HTR-8/SVneo (cell line): ENCODE results near the gene CRB1.

Experiments
- DNase-seq: peaks from one replicate; pipeline ENCODE4 v3.0.0; 2011; ENCODE audit warnings: low spot score, mixed read lengths; ENCODE audit not compliant: insufficient read length
- FAIRE-seq: peaks from 2 replicates; lab custom pipeline; 2011; peaks lifted over from hg19 to GRCh38; lab: Jason Lieb, UNC

CRB1 gene

GRCh38 chr1:197302775-197303174 is 34.7 kb downstream of the CRB1 start:
- DNase-seq (peak; percentile 8), FAIRE-seq (no peak)

DNA sequence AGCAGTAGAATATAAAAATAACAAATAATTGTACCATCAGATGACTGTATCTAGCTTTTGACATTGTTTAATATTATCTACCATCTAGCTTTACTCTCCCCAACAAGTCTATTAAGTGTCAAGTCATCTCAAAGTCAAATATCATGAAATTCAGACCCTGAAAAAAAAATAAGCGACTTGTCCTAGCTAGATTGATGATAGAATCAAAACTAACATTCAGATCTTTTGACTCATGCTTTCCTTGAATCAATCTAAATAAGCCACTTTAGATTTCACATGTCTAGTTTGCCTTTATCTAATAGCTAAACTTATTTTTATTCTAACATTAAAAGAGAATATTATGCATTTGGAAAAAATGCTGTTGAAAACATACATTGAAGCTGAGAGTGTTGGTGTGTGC is 35.4 kb downstream of the CRB1 start:
- no peak for FAIRE-seq
- no peak for DNase-seq

- no peak for DNase-seq
- no peak for FAIRE-seq
These were observed 36.7 kb downstream of the CRB1 start for GRCh38 chr1:197304638-197305200.

DNA sequence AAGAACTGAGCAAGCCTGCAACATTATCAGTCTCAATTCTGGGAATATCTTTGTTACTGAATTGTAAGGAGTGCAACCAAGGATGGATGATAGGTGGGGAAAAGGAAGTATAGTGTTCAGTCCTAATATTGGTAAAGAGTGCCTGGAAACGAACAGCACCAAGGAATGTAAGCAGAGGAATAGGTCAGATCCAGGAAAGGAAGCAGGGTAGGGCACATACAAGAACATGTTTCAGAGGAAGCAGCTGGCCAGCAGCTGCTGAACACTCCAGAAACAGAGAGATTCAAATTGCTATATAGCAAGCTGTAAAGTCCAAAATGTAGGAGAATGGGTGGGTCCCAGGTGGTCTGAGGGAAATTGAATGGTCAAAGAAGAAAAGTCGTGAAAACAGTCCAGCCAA is 37.9 kb downstream of the CRB1 start:
- no peak for FAIRE-seq

DNA sequence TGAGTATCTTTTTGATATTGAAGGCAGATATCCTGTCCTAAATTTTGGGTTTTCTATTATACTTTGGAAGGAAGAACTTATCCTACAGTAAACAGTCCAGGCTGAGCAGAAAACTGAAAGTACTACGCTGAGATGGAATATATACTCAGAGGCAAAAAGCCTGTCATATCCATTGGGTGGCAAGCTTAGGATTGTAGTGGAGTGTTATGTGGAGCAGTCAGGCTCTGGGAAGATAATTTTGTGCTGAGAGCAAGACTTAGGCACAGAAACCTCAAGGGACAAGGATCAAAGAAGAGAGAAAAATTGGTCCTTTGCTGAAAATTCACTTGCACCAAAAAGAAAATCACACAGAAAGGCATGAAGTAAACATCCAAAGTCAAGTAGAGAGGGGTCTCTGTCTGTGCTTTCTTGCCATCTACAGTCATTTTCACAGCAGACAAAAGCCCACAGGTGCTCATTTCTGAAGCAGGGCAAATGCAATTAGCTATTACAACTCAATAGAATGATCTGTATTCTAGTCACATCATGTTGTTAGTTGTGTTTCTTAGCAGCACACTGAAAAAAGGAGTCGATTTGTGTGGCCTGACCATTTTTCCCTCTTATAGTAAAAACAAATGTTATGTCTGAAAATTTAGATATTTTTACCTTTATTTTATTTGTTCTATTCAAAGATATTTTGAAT is 38.5 kb downstream of the CRB1 start:
- FAIRE-seq = no peak
- DNase-seq = no peak

More for the DNA sequence above, 37.9 kb downstream of the CRB1 start:
- DNase-seq = no peak

DNA sequence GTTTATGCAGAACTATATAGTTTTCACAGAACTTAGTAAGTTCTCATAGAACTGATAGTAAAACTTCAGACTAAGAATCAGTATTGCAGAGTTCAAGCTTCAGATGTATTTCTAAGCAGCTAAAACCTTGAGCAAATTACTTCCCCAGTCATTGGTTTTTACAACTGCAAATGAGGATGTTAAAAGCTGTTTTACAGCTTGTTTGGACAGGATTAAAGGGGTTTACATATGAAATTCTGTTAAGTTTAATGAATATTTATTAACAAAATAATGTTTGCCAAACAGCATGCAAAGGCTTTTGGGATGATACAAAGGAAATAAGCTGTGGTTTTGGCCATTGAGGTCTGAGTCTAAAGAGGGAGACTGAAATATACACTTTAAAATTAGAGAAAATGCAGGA is 39.1 kb downstream of the CRB1 start:
- no peak for FAIRE-seq

GRCh38 chr1:197307551-197307950 is 39.5 kb downstream of the CRB1 start:
- DNase-seq = no peak
- no peak for FAIRE-seq

More for the DNA sequence above, 39.1 kb downstream of the CRB1 start:
- DNase-seq = no peak

DNA sequence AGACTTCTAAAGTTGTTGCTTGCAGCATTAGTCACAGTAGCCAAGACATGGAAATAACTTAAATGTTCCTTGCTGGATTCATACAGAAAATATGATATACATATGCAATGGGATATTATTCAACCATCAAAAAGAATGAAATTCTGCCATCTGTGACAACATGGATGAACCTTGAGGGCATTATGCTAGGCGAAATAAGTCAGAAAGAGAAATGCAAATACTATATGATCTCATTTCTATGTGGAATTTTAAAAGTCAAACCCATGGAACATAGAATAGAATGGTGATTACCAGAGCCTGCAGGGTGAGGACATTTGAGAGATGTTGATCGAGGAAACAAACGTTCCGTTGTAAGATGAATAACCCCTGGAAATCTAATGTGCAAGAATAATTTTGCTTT is 43.0 kb downstream of the CRB1 start:
- DNase-seq (no peak), FAIRE-seq (no peak)

DNA sequence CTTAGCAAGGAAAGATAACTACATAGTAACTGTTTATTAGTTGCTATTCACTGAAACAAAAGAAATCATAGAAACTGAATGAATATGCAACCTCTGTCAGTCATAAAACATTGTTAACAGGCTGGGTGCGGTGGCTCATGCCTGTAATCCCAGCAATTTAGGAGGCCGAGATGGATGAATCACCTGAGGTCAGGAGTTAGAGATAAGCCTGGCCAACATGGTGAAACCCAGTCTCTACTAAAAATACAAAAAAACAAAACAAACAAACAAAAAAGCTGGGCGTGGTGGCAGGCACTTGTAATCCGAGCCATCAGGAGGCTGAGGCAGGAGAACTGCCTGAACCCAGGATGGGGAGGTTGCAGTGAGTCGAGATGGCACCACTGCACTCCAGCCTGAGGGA is 44.1 kb downstream of the CRB1 start:
- no peak for FAIRE-seq
- DNase-seq = no peak

- FAIRE-seq (no peak), DNase-seq (no peak)
These were observed 45.7 kb downstream of the CRB1 start for GRCh38 chr1:197313713-197314112.

DNA sequence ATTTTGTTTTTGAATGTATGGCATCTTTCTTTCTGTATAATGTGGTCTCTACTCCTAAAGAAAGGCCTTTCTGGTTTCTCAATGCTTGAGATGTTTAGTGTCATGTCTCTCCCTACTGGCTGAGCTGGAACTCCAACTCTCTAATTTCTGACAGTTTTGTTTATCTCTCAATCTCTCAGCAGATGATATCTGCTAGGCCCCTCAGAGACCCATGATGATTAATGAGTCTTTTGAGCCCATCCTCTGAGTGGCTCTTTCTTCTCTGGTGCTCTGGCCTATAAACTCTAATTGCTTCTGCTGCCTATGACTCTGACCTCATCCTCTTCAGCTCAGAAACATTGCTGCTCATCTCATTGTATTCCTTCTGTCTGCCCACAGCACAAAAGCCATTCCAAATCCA is 46.6 kb downstream of the CRB1 start:
- FAIRE-seq = no peak
- DNase-seq = no peak

DNA sequence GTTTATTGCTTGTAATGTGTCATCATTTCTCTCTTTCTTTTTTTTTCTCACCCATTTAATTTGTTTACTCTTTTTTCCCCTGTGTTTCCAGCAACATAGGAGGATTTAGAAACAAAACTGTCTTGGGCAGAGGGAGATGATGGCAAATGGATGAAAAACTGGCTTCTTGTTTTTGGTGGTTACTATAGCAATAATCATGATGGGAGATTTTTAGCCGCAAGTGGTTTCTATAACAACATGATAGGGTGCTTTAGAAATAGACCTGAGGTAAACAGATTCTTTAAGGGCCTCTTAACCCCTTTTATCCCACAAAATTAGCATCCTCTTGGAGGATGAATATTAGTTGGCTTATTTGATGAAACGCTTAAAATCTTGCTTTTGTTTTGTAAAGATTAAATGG is 51.6 kb downstream of the CRB1 start:
- no peak for DNase-seq
- FAIRE-seq = no peak

- DNase-seq (no peak), FAIRE-seq (no peak)
These were observed 53.0 kb downstream of the CRB1 start for GRCh38 chr1:197320991-197321531.

DNA sequence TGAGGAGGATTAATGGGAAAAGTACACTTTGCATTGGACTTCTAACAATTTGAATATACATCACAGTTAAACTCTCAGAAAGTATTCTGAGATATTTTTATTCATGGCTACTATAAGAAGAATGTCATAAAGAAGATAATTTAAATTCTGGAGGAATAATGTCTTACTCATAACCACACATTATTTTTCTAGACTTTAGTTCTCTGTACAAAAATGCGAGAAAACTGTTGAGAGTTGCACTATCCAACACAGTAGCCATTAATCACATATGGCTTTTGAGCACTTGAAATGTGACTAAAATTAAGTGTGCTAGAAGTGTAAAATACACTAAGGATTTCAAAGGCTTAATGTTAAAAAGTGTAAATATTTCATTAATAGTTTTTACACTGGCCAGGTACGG is 53.8 kb downstream of the CRB1 start:
- FAIRE-seq (no peak), DNase-seq (no peak)

- DNase-seq (no peak), FAIRE-seq (no peak)
These were observed 59.8 kb downstream of the CRB1 start for GRCh38 chr1:197327776-197328364.

- no peak for FAIRE-seq
- DNase-seq = no peak
These were observed 62.2 kb downstream of the CRB1 start for GRCh38 chr1:197330213-197330612.

- DNase-seq = no peak
- no peak for FAIRE-seq
These were observed 63.5 kb downstream of the CRB1 start for GRCh38 chr1:197331565-197331964.

- FAIRE-seq (no peak), DNase-seq (no peak)
These were observed 65.0 kb downstream of the CRB1 start for GRCh38 chr1:197333041-197333440.

GRCh38 chr1:197336571-197336970 is 68.5 kb downstream of the CRB1 start:
- DNase-seq (no peak), FAIRE-seq (no peak)

DNA sequence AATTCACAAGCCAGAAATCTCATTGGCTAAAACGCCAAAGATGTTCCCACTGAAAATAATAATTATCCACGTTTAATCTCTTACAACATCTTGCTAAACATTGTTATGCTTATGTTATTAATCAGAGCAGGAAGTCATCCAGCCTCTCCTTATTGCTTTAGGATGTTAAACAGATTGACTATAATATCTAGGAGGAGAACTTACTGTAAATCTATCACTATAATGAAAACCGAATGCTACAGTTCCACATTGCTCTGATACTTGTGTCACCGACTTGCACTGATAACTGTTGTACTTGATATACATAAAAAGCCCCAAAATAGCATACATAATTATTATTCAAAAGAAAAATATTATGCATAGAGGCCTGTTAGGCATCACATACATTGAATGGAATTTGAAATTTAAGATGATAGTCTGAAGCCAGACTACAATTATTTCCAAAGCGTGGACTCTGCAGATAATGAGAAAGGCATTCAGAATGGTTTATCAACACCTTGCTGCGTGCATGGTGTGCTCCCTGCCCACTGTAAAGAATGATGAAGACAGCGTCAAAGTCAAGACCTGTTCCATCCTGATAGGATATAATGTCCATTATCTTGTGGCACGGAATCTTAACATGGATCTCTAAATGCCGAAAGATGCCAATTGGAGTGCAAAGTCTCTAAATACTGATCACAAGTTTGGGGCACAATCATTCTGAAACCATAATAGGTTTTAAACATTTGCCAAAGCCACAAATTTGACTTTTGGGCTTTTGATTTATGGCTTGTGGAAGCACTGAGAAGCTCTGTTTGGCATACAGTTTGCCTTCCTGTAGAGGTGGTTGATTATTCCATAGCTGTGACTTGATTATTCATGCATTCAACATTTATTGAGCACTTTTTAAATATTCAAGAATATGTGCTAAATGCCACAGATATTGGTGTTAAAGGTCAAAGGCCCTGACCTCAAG is 71.3 kb downstream of the CRB1 start:
- DNase-seq = no peak
- FAIRE-seq = no peak
